Keratinocyte (primary cell): ENCODE measurements around the gene CTNNBL1. TPM values are rescaled to one million over a fixed set of nuclear protein-coding genes. Genes with fewer than 3 reads are reported as not detected.

Source experiments
- DNase-seq: peaks from one replicate; pipeline ENCODE4 v3.0.0-alpha.2; 2011; ENCODE audit warnings: low read depth, missing footprints, low spot score
- FAIRE-seq: peaks from 2 replicates; lab custom pipeline; 2011; peaks lifted over from hg19 to GRCh38; lab: Jason Lieb, UNC
- H2AFZ ChIP-seq: 2 replicates; pipeline ENCODE4 v1.6.0; 2012; ENCODE audit warnings: low read length, control low read depth, inconsistent platforms; ENCODE audit not compliant: control insufficient read depth
- H3K27ac ChIP-seq: 2 replicates; pipeline ENCODE4 v1.5.1; 2011; ENCODE audit warnings: low read length; ENCODE audit not compliant: control insufficient read depth, insufficient read depth
- H3K27me3 ChIP-seq: 3 replicates; pipeline ENCODE4 v1.6.0; 2011; ENCODE audit warnings: low read length; ENCODE audit not compliant: control insufficient read depth, insufficient read depth; ENCODE audit errors: extremely low read depth
- H3K36me3 ChIP-seq, 2 experiments: 2 replicates in 1 of 2; 3 replicates in 1 of 2; pipeline ENCODE4 v1.5.1; 2011; ENCODE audit warnings: low read length in 2 of 2, mild to moderate bottlenecking in 1 of 2; ENCODE audit not compliant: control insufficient read depth in 2 of 2, insufficient read depth in 2 of 2; ENCODE audit errors: extremely low read depth in 1 of 2
- H3K4me1 ChIP-seq: 3 replicates; pipeline ENCODE4 v1.5.1; 2011; ENCODE audit warnings: low read length; ENCODE audit not compliant: control insufficient read depth, insufficient read depth; ENCODE audit errors: extremely low read depth
- H3K4me2 ChIP-seq: 3 replicates; pipeline ENCODE4 v1.6.0; 2011; ENCODE audit warnings: low read depth, low read length; ENCODE audit not compliant: control insufficient read depth, insufficient read depth; ENCODE audit errors: extremely low read depth
- H3K4me3 ChIP-seq, 3 experiments: fragments of 200-600 bp in 1 of 3; sonication (generic) in 1 of 3; 2 replicates in 2 of 3; 3 replicates in 1 of 3; pipeline ENCODE4 v1.5.1; 2011 to 2016; ENCODE audit warnings: low read length in 3 of 3, mild to moderate bottlenecking in 3 of 3, control low read depth in 2 of 3, inconsistent platforms in 1 of 3, low read depth in 1 of 3, mixed read lengths in 1 of 3, mixed run types in 1 of 3, moderate library complexity in 1 of 3; ENCODE audit not compliant: control insufficient read depth in 2 of 3, insufficient read depth in 2 of 3; ENCODE audit errors: extremely low read depth in 1 of 3
- H3K79me2 ChIP-seq: 2 replicates; pipeline ENCODE4 v1.6.0; 2012; ENCODE audit warnings: low read length; ENCODE audit not compliant: control insufficient read depth, insufficient read depth
- H3K9ac ChIP-seq: 3 replicates; pipeline ENCODE4 v1.6.0; 2011; ENCODE audit warnings: low read length; ENCODE audit not compliant: control insufficient read depth, insufficient read depth; ENCODE audit errors: extremely low read depth
- H3K9me1 ChIP-seq: 3 replicates; pipeline ENCODE4 v1.6.0; 2011; ENCODE audit warnings: low read length; ENCODE audit not compliant: control insufficient read depth, insufficient read depth; ENCODE audit errors: extremely low read depth
- H3K9me3 ChIP-seq: 2 replicates; pipeline ENCODE4 v1.5.1; 2012; ENCODE audit warnings: low read depth, low read length; ENCODE audit not compliant: control insufficient read depth
- H4K20me1 ChIP-seq: 3 replicates; pipeline ENCODE4 v1.6.0; 2011; ENCODE audit warnings: low read length; ENCODE audit not compliant: control insufficient read depth, insufficient read depth; ENCODE audit errors: extremely low read depth
- EZH2 ChIP-seq: IDR thresholded peaks from one replicate; pipeline ENCODE4 v1.6.1; 2012; ENCODE audit warnings: inconsistent platforms, mild to moderate bottlenecking, low read length, moderate library complexity
- dilution Hi-C: fragments of 300-500 bp; cut with MboI; formaldehyde crosslinking; loops from one replicate; pipeline ENCODE4 v1.7.0; 2020; ENCODE audit warnings: low sequenced_read_pairs; ENCODE audit not compliant: extremely low pct_ligation_motif_present
- polyA plus RNA-seq, 5 experiments: library from polyadenylated mRNA; depleted of rRNA in 3 of 5; stranded (reverse) in 3 of 5; stranded (forward) in 1 of 5; unstranded in 1 of 5; fragments of >200 nt; gene quantifications; 1 replicate in 1 of 5; 2 replicates in 3 of 5; 3 replicates in 1 of 5; pipeline versions ENCODE4 v1.2.1 to v1.2.3, GENCODE V29; 2011 to 2012; ENCODE audit warnings: missing spikeins in 2 of 5, low read depth in 1 of 5, low replicate concordance in 1 of 5
- TF ChIP-seq, protein P1 (sequence below), 3 experiments: IDR thresholded peaks in 1 of 3; conservative IDR thresholded peaks in 1 of 3; optimal IDR thresholded peaks in 1 of 3; 2 replicates in 2 of 3; 3 replicates in 1 of 3; pipeline versions ENCODE3 to v1.5.1; 2011; ENCODE audit warnings: low read length in 3 of 3, mild to moderate bottlenecking in 3 of 3, moderate library complexity in 2 of 3, control low read depth in 1 of 3, inconsistent platforms in 1 of 3; ENCODE audit not compliant: insufficient read depth in 2 of 3; ENCODE audit errors: extremely low read depth in 1 of 3

The CTNNBL1 gene
- polyA plus RNA-seq, 1 donor (not counting 4 experiments of a cell fraction or from before 2014, with no cell fraction given): 37.0 TPM

DNA sequence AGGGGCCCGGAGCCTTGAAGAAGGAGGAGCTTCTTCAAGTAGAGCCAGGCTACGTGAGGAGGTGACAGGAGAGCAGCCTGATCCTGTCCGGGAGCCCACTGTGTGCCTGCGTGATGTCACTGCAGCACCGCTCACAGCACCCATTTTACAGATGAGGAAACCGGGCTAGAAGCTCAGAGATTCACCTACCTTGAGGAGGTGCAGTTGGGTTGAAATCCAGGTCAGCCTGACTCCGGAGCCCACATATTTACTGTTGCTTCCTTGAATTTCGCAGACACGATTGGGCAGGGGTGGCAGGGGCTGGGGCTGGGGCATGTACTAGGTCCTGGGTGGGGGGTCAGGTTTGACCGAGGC lies 221.6 kb downstream of the CTNNBL1 start:
- H3K9me1 ChIP-seq: no peaks in the 10 kb centered on the region
- no peak overlapping the region for H2AFZ ChIP-seq
- no peaks in the 10 kb centered on the region for H3K79me2 ChIP-seq
- no peaks in the 10 kb centered on the region for H3K4me1 ChIP-seq
- dilution Hi-C loops: no loop called here
- no peaks in the 10 kb centered on the region for H3K36me3 ChIP-seq
- H3K9ac ChIP-seq: no peak overlapping the region
- no peaks in the 10 kb centered on the region for H3K9me3 ChIP-seq
- no peak overlapping the region for H3K4me2 ChIP-seq
- FAIRE-seq: no peak
- DNase-seq: no peak
- H3K4me3 ChIP-seq: no peak overlapping the region
- H3K27ac ChIP-seq: no peak overlapping the region
- H3K27me3 ChIP-seq: peaks cover 85% of the 10 kb centered on the region
- no peaks in the 10 kb centered on the region for H4K20me1 ChIP-seq
- TF ChIP-seq, protein P1, sequence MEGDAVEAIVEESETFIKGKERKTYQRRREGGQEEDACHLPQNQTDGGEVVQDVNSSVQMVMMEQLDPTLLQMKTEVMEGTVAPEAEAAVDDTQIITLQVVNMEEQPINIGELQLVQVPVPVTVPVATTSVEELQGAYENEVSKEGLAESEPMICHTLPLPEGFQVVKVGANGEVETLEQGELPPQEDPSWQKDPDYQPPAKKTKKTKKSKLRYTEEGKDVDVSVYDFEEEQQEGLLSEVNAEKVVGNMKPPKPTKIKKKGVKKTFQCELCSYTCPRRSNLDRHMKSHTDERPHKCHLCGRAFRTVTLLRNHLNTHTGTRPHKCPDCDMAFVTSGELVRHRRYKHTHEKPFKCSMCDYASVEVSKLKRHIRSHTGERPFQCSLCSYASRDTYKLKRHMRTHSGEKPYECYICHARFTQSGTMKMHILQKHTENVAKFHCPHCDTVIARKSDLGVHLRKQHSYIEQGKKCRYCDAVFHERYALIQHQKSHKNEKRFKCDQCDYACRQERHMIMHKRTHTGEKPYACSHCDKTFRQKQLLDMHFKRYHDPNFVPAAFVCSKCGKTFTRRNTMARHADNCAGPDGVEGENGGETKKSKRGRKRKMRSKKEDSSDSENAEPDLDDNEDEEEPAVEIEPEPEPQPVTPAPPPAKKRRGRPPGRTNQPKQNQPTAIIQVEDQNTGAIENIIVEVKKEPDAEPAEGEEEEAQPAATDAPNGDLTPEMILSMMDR (optimal IDR thresholded peaks at IDR 0.05 in 1 of 3, IDR thresholded peaks at IDR 0.05 in 1 of 3, conservative IDR thresholded peaks at IDR 0.05 in 1 of 3; ENCODE audit: extremely low read depth in 1 of 3, insufficient read depth in 2 of 3, low read length in 3 of 3): no peak
- no peak for TF ChIP-seq EZH2

DNA sequence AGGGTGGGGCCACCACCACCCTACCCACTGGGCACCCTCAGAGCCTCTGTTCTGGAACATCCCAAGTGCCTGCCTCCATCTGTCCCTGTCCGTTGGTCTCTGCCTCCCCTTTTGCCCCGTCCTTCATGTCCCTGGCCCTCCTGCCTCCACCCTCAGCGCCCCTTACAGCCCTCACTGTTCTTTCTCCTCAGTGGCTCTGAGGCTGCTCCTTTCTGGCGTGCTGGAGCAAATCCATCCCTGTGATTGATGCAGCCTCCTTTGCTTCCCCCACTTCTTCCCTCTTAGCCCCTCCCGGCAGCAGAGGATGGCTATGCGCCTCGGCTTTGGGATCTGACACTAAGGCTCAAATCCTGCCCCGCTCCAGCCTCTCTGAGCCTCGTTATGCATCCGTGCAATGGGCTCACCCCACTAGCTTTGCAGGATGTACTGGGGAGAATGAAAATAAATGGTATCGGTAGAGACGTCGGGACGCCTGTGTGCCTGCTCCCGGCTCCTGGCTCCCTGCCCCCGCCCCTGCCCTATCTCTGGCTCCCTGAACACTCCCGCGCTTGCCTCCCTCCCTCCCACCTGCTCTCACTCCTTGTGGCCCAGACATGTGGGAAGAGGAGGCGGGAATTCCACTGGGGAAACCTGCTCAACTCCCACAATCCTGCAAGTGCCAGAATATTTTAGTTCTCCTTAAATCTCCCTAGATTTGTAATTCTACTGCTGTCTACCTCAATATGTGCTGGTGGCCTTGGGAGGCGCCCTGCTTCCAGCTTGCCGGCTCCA lies 222.2 kb downstream of the CTNNBL1 start:
- no peak overlapping the region for H3K27ac ChIP-seq
- no peak overlapping the region for H3K4me2 ChIP-seq
- no peaks in the 10 kb centered on the region for H3K4me1 ChIP-seq
- no peak overlapping the region for H3K9ac ChIP-seq
- TF ChIP-seq EZH2: peak; percentile 69
- TF ChIP-seq, protein P1 (optimal IDR thresholded peaks at IDR 0.05 in 1 of 3, IDR thresholded peaks at IDR 0.05 in 1 of 3, conservative IDR thresholded peaks at IDR 0.05 in 1 of 3; ENCODE audit: extremely low read depth in 1 of 3, insufficient read depth in 2 of 3, low read length in 3 of 3): peak in 1 of 3 experiments; percentile 30
- no peak overlapping the region for H3K4me3 ChIP-seq
- no peaks in the 10 kb centered on the region for H4K20me1 ChIP-seq
- H2AFZ ChIP-seq: no peak overlapping the region
- no peaks in the 10 kb centered on the region for H3K79me2 ChIP-seq
- no peak for FAIRE-seq
- H3K36me3 ChIP-seq: no peaks in the 10 kb centered on the region
- H3K9me1 ChIP-seq: no peaks in the 10 kb centered on the region
- no peaks in the 10 kb centered on the region for H3K9me3 ChIP-seq
- peaks cover 85% of the 10 kb centered on the region for H3K27me3 ChIP-seq
- dilution Hi-C loops: no loop called here
- no peak for DNase-seq
